ENCODE results near the gene SENP6.

SENP6 gene

DNA sequence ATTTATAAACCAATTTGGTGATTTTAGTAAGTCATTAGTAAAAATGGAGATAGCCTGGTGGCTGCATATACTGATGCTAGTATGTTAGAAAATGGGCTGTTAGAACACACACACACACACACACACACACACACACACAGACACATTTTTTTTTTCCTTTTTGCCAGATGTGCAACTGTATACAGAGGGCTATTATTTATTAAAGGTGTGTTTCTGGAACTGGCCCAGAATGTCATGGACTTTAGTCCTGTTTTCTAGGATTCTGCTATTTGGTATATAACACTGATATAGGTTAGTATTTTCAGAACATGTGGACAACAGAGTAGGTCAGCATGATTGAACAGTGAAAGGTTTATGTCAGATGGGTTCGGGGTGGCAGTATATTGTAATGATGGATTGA, 159.8 kb downstream of the SENP6 start:
- Mint-ChIP-seq H3K27ac (no peak overlapping the region), H3K4me1 (ENCODE audit: low read depth) (no peaks in the 10 kb centered on the region), H3K27me3 (peaks cover 38% of the 10 kb centered on the region), H3K36me3 (ENCODE audit: low read depth) (no peaks in the 10 kb centered on the region), H3K4me3 (no peak overlapping the region), H3K9me3 (no peaks in the 10 kb centered on the region)

DNA sequence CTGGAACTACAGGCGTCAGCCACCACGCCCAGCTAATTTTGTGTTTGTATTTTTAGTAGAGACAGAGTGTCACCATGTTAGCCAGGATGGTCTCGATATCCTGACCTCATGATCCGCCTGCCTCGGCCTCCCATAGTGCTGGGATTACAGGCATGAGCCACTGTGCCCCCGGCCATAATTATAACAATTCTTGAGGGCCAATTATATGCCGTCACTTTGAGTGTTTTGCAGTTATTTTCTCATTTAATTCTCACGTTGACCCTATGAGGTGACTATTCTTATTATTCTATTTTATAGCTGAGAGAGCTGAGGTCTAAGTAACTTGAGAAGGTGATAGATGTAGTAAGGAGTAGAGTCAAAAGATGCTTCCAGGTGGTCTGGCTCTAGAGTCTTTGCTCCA, 160.4 kb downstream of the SENP6 start:
- Mint-ChIP-seq H3K9me3 (no peaks in the 10 kb centered on the region), H3K4me3 (no peak overlapping the region), H3K27me3 (peaks cover 38% of the 10 kb centered on the region), H3K27ac (no peak overlapping the region), H3K36me3 (ENCODE audit: low read depth) (no peaks in the 10 kb centered on the region), H3K4me1 (ENCODE audit: low read depth) (no peaks in the 10 kb centered on the region)

DNA sequence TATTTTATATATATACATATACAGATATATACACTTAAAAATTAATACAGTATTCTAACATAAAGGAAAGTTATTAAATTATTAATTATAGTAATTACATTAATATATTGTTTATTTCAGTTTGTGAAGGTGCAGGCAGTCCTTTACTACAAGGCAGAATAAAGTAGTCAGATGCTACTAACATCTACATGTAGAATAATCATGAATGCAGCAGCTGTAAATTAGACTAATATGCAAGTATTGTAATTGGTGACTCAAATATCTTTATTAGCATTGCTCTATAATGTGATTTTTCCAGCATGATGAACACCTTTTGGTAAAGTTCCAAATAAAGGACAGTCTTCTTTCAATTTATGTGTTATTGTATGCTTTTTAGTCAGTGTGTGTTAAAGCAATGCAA, 164.7 kb downstream of the SENP6 start:
- no peak overlapping the region for H3K4me3 Mint-ChIP-seq

More for the DNA sequence above, 164.7 kb downstream of the SENP6 start:
- Mint-ChIP-seq H3K4me1 (ENCODE audit: low read depth) (no peaks in the 10 kb centered on the region), H3K9me3 (no peaks in the 10 kb centered on the region), H3K27me3 (peaks cover 8% of the 10 kb centered on the region), H3K36me3 (ENCODE audit: low read depth) (no peaks in the 10 kb centered on the region), H3K27ac (no peak overlapping the region)

Data from stimulated activated naive CD8-positive, alpha-beta T cell treated with anti-CD3 and anti-CD28 coated beads, Interleukin-15, Interleukin-2, amounts not matched to agents 100 ng/mL and 50 ng/mL, for 24 hours (primary cell).